HL-60 (cell line): ENCODE data around the gene MAP3K7.

ENCODE experiments used
- DNase-seq, 2 experiments: peaks; one replicate each; pipeline ENCODE4 v3.0.0-alpha.2; 2010 to 2020; ENCODE audit warnings: low read depth in 1 of 2, low spot score in 1 of 2
- H3K27ac ChIP-seq: fragments of 250-450 bp; sonication (Bioruptor Pico); replicated peaks from 2 replicates; pipeline ENCODE4 v1.5.1; 2020; ENCODE audit warnings: mild to moderate bottlenecking, moderate library complexity
- H3K27me3 ChIP-seq: fragments of 250-450 bp; sonication (Bioruptor Pico); 2 replicates; pipeline ENCODE4 v1.5.1; 2021; ENCODE audit warnings: mild to moderate bottlenecking, moderate library complexity; ENCODE audit not compliant: insufficient read depth, poor library complexity, severe bottlenecking
- H3K4me3 ChIP-seq: replicated peaks from 2 replicates; pipeline ENCODE4 v1.5.1; 2011; ENCODE audit warnings: mild to moderate bottlenecking, control low read depth, low read length; ENCODE audit not compliant: insufficient read depth
- GABPA ChIP-seq: IDR thresholded peaks from 2 replicates; pipeline ENCODE4 v1.6.1; 2012; ENCODE audit warnings: low read depth
- POLR2AphosphoS5 ChIP-seq: IDR thresholded peaks from 2 replicates; pipeline ENCODE4 v1.6.1; 2012; ENCODE audit warnings: low read depth
- SPI1 ChIP-seq: IDR thresholded peaks from 2 replicates; pipeline ENCODE4 v1.6.1; 2012; ENCODE audit warnings: low read depth, mild to moderate bottlenecking, borderline replicate concordance
- TF ChIP-seq, protein P1 (sequence below): IDR thresholded peaks from 2 replicates; pipeline ENCODE4 v1.6.1; 2012; ENCODE audit warnings: low read depth; ENCODE audit not compliant: insufficient replicate concordance
- TF ChIP-seq, protein P2 (sequence below): IDR thresholded peaks from one replicate; pipeline ENCODE4 v1.5.1; 2011; ENCODE audit warnings: low read length, control low read depth, inconsistent platforms; ENCODE audit not compliant: insufficient read depth

MAP3K7 gene

DNA sequence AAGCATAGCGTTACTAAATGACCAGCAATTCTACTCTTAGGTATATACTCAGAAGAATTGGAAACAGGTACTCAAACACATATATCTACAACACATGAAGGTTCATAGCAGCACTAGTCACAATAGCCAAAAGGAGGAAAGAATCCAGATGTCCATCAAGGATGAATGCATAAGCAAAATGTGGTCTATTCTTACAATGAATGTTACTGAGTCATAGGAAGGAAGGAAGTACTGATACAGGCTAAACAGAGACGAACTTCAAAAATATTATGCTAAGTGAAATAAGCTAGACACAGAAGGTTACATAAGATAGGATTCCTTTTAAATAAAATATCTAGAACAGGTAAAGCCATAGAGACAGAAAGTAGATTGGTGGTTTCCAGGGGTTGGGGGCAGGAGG is 93.5 kb downstream of the MAP3K7 start:
- DNase-seq, result no peak
- Histone ChIP-seq H3K27me3 (no peaks in the 10 kb centered on the region), H3K4me3 (no peak overlapping the region), H3K27ac (no peak overlapping the region)
- TF ChIP-seq, protein P1, sequence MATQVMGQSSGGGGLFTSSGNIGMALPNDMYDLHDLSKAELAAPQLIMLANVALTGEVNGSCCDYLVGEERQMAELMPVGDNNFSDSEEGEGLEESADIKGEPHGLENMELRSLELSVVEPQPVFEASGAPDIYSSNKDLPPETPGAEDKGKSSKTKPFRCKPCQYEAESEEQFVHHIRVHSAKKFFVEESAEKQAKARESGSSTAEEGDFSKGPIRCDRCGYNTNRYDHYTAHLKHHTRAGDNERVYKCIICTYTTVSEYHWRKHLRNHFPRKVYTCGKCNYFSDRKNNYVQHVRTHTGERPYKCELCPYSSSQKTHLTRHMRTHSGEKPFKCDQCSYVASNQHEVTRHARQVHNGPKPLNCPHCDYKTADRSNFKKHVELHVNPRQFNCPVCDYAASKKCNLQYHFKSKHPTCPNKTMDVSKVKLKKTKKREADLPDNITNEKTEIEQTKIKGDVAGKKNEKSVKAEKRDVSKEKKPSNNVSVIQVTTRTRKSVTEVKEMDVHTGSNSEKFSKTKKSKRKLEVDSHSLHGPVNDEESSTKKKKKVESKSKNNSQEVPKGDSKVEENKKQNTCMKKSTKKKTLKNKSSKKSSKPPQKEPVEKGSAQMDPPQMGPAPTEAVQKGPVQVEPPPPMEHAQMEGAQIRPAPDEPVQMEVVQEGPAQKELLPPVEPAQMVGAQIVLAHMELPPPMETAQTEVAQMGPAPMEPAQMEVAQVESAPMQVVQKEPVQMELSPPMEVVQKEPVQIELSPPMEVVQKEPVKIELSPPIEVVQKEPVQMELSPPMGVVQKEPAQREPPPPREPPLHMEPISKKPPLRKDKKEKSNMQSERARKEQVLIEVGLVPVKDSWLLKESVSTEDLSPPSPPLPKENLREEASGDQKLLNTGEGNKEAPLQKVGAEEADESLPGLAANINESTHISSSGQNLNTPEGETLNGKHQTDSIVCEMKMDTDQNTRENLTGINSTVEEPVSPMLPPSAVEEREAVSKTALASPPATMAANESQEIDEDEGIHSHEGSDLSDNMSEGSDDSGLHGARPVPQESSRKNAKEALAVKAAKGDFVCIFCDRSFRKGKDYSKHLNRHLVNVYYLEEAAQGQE, result no peak
- TF ChIP-seq POLR2AphosphoS5, result no peak
- no peak for TF ChIP-seq SPI1
- no peak for TF ChIP-seq GABPA
- TF ChIP-seq, protein P2, sequence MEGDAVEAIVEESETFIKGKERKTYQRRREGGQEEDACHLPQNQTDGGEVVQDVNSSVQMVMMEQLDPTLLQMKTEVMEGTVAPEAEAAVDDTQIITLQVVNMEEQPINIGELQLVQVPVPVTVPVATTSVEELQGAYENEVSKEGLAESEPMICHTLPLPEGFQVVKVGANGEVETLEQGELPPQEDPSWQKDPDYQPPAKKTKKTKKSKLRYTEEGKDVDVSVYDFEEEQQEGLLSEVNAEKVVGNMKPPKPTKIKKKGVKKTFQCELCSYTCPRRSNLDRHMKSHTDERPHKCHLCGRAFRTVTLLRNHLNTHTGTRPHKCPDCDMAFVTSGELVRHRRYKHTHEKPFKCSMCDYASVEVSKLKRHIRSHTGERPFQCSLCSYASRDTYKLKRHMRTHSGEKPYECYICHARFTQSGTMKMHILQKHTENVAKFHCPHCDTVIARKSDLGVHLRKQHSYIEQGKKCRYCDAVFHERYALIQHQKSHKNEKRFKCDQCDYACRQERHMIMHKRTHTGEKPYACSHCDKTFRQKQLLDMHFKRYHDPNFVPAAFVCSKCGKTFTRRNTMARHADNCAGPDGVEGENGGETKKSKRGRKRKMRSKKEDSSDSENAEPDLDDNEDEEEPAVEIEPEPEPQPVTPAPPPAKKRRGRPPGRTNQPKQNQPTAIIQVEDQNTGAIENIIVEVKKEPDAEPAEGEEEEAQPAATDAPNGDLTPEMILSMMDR, result no peak

DNA sequence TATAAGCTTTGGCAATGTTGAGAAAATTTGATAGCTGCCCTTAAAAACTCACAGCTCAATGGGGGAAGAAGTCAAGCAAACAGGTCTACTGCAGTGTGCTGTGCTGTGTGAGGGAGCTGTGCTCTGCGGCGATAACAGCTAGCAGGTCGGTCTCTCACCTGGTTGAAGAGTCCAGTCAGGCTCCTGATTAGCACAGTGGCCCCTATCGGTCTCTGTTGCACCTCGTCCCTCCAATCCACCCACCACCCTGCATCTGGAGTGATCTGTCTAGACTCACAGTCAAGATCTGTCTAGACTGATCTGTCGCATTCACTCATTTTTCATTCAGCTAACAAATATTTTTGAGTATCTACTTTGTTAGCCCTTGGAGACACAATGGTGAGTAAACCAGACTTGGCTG is 94.1 kb downstream of the MAP3K7 start:
- H3K27ac ChIP-seq, result no peak overlapping the region
- H3K4me3 ChIP-seq, result no peak overlapping the region
- no peak for DNase-seq
- TF ChIP-seq GABPA (no peak), SPI1 (no peak), POLR2AphosphoS5 (no peak)
- TF ChIP-seq, protein P2, result no peak
- TF ChIP-seq, protein P1, result no peak
- no peaks in the 10 kb centered on the region for H3K27me3 ChIP-seq

DNA sequence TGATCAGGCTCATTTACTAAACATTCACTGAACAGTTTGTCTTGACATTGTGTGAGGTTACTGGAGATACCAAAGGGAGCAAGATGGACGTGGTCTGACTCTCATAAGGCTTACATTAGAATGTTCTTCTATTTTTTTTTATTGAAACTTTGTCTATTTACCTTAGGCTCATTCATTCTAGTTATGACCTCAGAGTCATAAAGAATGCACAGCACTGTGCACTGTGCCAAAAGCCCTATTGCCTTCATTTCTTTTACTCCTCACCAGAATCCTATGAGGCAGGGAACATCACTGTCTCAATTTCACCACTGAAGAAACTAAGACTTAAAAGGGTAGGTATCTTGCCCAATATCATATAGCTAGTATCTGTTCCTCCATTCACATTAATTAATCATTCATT is 94.5 kb downstream of the MAP3K7 start:
- Histone ChIP-seq H3K27me3 (no peaks in the 10 kb centered on the region), H3K27ac (no peak overlapping the region), H3K4me3 (no peak overlapping the region)
- DNase-seq, result no peak
- TF ChIP-seq GABPA (no peak), POLR2AphosphoS5 (no peak), SPI1 (no peak)
- TF ChIP-seq, protein P2, result no peak
- TF ChIP-seq, protein P1, result no peak
